GM18858 (cell line): ENCODE results near the gene CELA2A.
"Not testable (repeated sequence)": the region's sequence is repeated elsewhere in the genome, so short reads cannot be mapped to it uniquely, and the experiment has no call there.

ENCODE experiments used
- ATAC-seq: cut with Tn5 transposase; IDR thresholded peaks from one replicate; pipeline ENCODE4 v1.9.1; 2021; ENCODE audit not compliant: unreplicated experiment

CELA2A gene

DNA sequence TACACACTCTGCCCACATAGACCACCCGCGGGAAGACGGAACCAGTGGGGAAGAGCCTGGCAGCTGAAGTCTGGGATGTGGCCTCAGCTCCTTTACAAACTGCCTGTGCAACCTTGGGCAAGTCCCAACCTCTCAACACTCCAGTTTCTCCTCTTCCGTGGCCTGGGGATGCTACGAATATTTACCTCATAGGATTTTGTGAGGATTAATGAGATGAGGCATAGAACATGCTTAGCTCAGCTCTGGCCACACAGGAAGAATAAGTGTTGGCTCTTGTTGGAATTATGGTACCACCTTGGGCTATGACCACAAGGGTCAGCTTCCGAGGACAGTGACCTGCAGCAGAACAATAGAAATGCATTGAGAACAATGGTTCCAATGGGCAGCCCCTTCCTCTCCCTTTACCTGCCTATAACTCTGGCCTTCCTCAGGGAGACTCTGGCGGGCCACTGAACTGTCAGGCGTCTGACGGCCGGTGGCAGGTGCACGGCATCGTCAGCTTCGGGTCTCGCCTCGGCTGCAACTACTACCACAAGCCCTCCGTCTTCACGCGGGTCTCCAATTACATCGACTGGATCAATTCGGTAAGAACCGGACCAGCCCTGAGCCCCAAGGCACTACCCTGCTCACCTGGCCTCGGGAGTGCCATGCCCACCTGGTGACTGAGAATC lies 10.6 kb downstream of the CELA2A start:
- ATAC-seq = not testable (repeated sequence)

DNA sequence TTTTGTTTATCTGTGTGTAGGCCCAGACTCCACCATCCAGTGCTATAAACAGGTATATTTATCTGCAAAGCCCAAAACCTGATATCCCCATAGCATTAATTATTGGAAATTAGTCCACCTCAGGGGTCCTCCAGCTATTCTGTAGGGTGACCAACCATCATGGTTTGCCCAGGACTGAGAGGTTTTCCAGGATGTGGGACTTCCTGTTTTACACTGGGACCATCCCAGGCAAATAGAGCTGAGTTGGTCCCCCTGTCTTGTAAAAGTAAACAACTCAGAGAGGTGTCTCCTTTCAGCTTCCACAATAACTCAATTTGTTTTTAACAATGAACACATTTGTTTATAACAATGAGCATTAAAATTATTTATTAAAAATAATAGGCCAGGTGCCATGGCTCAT lies 11.6 kb downstream of the CELA2A start:
- ATAC-seq = no peak

GRCh38 chr1:15469361-15469760 lies 12.8 kb downstream of the CELA2A start:
- ATAC-seq = no peak

DNA sequence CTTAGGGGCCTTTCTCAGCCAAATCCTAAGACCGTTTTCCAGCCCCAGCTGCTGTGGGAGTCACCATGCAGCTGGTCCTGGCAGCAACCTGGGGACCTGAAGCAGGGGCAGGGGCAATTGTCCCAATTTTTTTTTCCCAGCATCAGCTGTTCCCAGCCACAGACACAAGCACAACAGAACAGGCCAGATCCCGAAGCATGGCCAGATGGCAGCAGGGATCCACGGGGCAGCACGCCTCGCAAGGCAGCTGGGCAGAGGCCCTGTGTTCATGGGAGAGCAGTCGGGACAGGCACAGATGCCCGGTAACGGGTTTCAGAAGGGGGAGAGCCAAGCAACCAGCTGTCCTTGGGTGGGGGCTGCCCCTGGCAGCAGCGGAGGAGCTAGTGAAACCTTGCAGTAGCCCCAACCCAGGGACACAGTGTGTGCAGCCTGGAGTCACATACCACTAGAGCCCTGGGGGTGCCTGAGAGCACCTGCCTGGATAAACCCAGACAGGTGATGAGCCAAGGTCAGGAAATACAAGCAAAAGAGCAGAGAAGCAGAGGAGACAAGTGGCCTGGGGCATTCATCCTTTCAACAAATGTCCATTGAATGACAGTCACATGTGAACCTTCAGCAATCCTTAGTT lies 13.4 kb downstream of the CELA2A start:
- ATAC-seq = not testable (repeated sequence)

DNA sequence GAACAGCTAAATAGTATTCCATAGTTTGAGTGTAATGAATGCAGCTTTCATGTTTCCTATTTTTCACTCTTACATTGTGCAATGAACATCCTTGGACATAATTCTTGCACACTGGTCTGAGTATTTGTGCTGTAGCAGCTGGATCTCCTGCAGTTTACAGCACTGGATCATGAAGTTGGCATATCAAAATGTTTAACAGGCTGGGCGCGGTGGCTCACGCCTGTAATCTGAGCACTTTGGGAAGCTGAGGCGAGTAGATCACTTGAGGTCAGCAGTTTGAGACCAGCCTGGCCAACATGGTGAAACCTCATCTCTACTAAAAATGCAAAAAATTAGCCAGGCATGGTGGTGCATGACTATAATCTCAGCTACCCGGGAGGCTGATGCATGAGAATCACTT lies 14.5 kb downstream of the CELA2A start:
- not testable (repeated sequence) for ATAC-seq

DNA sequence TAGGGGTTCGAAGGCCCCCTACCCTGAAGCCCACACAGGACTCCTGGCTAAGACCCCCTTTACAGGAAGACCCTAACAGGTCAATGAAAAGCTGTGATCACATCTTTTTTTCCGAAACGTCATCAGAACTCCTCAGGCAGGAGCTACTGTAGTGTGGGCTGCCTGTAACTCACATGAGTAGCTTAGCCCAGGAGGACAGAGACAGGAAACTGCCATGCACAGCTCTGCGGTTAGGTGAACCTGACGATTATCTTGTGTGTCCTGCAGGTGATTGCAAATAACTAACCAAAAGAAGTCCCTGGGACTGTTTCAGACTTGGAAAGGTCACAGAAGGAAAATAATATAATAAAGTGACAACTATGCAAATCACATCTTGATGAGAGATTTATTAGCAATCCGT lies 15.2 kb downstream of the CELA2A start:
- ATAC-seq = not testable (repeated sequence)

DNA sequence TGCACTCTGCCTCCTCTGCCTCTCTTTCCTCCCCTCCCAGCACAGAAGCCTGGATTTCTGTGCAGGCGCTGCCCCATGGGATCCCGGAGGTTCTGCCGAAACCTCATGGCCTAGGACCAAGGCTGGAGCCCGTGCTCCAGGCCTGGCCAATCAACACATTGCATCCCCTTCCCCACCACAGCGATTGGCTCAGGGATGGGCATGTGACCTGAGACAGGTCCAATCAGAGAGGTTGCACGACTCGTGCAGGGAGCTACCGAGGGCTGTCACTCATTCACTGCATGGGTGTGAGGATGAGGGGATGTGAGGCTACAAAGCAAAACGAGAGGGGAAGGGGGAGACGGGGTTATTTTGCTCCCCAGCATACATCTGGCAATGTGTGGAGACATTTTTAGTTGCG lies 16.1 kb downstream of the CELA2A start:
- no peak for ATAC-seq

GRCh38 chr1:15475752-15476314 lies 19.3 kb downstream of the CELA2A start, which contains the start of gene CELA2B:
CELA2B (plus strand) TSS chr1:15476104; CDS start chr1:15476126, 22 bp downstream.
- ATAC-seq = no peak

DNA sequence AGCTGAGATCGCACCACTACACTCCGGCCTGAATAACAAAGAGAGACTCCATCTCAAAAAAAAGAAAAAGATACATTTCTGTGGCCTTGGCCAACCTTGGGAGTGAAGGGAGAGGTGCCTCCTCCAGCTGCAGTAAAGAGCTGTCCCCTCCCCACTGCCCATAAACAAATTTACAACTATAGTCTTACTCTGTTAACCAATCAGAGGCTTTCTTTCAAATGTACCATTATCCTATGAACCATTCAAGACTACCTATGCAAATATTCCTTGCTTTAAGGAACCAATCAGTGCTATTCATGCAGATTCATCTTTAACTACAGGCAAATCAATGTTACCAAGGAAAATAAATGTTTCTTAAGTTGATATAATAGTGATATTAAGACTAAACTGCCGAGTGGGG lies 20.4 kb downstream of the CELA2A start:
- ATAC-seq = no peak

DNA sequence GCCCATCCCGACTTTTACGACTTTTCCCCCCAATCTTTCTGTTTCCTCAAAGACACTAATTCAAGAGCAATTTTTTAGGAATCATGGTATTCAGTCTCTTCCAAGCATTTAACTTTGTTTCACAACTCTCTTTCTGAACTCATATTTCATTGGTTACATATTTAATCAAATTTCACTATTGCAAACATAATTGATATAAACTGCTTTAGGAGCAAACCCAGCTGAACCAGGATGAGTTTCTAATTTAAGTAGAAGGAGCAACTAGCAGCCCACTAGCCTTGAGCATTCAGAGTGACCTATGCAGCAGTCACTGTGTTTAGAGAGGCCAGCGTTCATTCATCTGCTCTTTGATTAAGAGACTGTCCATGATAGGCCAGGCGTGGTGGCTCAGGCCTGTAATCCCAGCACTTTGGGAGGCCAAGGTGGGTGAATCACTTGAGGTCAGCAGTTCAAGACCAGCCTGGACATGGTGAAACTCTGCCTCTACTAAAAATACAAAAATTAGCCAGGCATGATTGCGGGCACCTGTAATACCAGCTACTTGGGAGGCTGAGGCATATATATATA lies 21.2 kb downstream of the CELA2A start:
- ATAC-seq = no peak

DNA sequence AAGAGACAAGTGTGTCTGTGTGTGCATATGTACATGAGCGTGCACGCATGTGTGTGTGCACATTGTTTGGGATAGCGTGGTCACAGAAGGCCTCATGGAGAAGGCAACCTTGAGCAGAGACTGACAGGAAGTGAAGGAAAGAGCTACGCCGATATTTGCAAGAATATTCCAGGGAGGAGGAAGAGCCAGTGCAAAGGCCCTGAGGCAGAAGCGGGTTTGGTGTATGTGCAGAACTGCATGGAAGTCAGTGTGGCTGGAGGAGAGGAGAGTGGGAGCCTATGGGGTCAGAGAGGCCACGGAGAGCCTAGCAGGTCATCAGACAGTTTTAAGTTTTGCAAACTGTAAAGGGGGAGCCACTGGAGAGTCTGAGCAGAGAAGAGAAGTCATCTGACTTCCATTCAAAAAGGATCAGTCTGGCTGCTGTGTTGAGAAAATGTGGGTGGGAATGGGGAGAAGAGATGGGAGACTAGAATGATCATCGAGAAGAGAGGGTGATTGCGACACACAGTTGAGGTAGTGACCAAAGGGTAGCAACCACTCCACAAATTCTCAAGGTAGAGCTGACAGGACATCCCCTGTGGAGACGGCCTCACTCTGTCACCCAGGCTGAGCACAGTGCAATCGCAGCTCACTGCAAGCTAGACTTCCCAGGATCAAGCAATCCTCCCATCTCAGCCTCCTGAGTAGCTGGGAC lies 23.3 kb downstream of the CELA2A start:
- ATAC-seq = no peak

- ATAC-seq = not testable (repeated sequence)
Observed at GRCh38 chr1:15482455-15482854, 25.9 kb downstream of the CELA2A start.

- ATAC-seq = not testable (repeated sequence)
Observed at GRCh38 chr1:15482983-15483543, 26.5 kb downstream of the CELA2A start.

GRCh38 chr1:15483971-15484370 lies 27.4 kb downstream of the CELA2A start:
- ATAC-seq = no peak

- not testable (repeated sequence) for ATAC-seq
Observed at GRCh38 chr1:15484443-15484842, 27.9 kb downstream of the CELA2A start.

GRCh38 chr1:15485636-15486035 lies 29.1 kb downstream of the CELA2A start:
- no peak for ATAC-seq

DNA sequence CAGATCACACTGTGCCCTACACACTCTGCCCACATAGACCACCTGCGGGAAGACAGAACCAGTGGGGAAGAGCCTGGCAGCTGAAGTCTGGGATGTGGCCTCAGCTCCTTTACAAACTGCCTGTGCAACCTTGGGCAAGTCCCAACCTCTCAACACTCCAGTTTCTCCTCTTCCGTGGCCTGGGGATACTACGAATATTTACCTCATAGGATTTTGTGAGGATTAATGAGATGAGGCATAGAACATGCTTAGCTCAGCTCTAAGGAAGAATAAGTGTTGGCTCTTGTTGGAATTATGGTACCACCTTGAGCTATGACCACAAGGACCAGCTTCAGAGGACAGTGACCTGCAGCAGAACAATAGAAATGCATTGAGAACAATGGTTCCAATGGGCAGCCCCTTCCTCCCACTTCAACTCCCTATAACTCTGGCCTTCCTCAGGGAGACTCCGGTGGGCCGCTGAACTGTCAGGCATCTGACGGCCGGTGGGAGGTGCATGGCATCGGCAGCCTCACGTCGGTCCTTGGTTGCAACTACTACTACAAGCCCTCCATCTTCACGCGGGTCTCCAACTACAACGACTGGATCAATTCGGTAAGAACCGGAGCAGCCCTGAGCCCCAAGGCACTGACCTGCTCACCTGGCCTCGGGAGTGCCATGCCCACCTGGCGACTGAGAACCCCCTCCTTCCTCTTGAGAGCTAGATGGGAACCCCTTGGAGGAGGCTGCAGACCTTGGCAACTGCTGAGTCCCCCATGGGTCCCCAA lies 30.5 kb downstream of the CELA2A start:
- not testable (repeated sequence) for ATAC-seq

- ATAC-seq = no peak
Observed at GRCh38 chr1:15488371-15488770, 31.8 kb downstream of the CELA2A start.

DNA sequence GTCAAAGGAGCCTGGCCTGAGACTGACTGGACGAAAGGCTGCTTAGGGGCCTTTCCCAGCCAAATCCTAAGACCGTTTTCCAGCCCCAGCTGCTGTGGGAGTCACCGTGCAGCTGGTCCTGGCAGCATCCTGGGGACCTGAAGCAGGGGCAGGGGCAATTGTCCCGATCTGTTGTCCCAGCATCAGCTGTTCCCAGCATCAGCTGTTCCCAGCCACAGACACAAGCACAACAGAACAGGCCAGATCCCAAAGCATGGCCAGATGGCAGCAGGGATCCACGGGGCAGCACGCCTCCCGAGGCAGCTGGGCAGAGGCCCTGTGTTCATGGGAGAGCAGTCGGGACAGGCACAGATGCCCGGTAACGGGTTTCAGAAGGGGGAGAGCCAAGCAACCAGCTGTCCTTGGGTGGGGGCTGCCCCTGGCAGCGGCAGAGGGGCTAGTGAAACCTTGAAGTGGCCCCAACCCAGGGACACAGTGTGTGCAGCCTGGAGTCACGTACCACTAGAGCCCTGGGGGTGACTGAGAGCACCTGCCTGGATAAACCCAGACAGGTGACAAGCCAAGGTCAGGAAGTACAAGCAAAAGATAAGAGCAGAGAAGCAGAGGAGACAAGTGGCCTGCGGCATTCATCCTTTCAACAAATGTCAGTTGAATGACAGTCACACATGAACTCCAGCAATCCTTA lies 32.7 kb downstream of the CELA2A start:
- ATAC-seq = no peak

GRCh38 chr1:15491010-15491409 lies 34.5 kb downstream of the CELA2A start:
- ATAC-seq = not testable (repeated sequence)
